Measurements from ENCODE around the gene FRMD4A. TPM values are rescaled to one million over a fixed set of nuclear protein-coding genes. Genes with fewer than 3 reads are reported as not detected.
A peak's percentile ranks its signal among the peaks of the same experiment; 100 is the strongest.

FRMD4A gene
- total and polyA plus RNA-seq, 2 of the 4 experiments (the other 2 are of a cell fraction), result 30.3 to 68.8 TPM

GRCh38 chr10:14146025-14146424 is 184.7 kb downstream of the FRMD4A start:
- peak overlapping the region; percentile 100 for H2BK5ac ChIP-seq (ENCODE audit: low read depth, low read length, poor library complexity, severe bottlenecking)
- peak overlapping the region; percentile 89 for H2BK120ac ChIP-seq (ENCODE audit: low read depth, low read length)
- no peak overlapping the region for H2AK9ac ChIP-seq (replicated peaks; ENCODE audit: low read depth, low read length, poor library complexity)
- peak overlapping the region; percentile 25 to 91 for H4K8ac ChIP-seq (ENCODE audit: low read depth in 2 of 2, low read length in 2 of 2)
- peak overlapping the region; percentile 82 for H3K4me2 ChIP-seq (ENCODE audit: low read depth, low read length)
- CTCF ChIA-PET, result no interaction called here
- intact Hi-C loops (cut with micrococcal nuclease) (no loop called here), dilution Hi-C loops (cut with HindIII; ENCODE audit: low sequenced_read_pairs, unreplicated experiment) (no loop called here), in situ Hi-C loops (cut with MboI; ENCODE audit: low sequenced_read_pairs) (no loop called here)
- peak; percentile 86 for ATAC-seq (ENCODE audit: low read depth)
- no peaks in the 10 kb centered on the region for H3K9me3 ChIP-seq (ENCODE audit: control insufficient read depth, insufficient read depth, low read length)
- H4K5ac ChIP-seq (ENCODE audit: low read depth, low read length), result peak overlapping the region; percentile 85
- peak overlapping the region; percentile 51 for H3K4ac ChIP-seq (ENCODE audit: low read depth, low read length)
- DNase-seq, result peak; percentile 95
- H3K4me1 ChIP-seq (ENCODE audit: control insufficient read depth, insufficient read depth, low read length), result peaks cover 19% of the 10 kb centered on the region
- H3K27me3 ChIP-seq (ENCODE audit: control insufficient read depth, insufficient read depth, low read length), result no peaks in the 10 kb centered on the region
- peak overlapping the region; percentile 68 for H4K91ac ChIP-seq (ENCODE audit: insufficient read depth, low read depth, low read length)
- peak overlapping the region; percentile 78 for H3K56ac ChIP-seq (ENCODE audit: extremely low read depth, insufficient read depth, low read length)
- H2AK5ac ChIP-seq (ENCODE audit: low read depth, low read length), result peak overlapping the region; percentile 71; the same call in 1 of the 2 replicates
- no peak overlapping the region for H2AFZ ChIP-seq (replicated peaks; ENCODE audit: low read length, poor library complexity)
- peak overlapping the region; percentile 70 for H3K14ac ChIP-seq (replicated peaks; ENCODE audit: low read depth, low read length)
- H3K9me1 ChIP-seq (ENCODE audit: insufficient read depth, low read length), result peaks cover 8% of the 10 kb centered on the region
- peak overlapping the region; percentile 88; the same call in 1 of the 2 replicates for H2BK20ac ChIP-seq (ENCODE audit: low read depth, low read length)
- H3K4me3 ChIP-seq (ENCODE audit: insufficient read depth, low read depth, low read length), result peak overlapping the region; percentile 13; the same call in 1 of the 2 replicates
- POLR2A ChIA-PET (ENCODE audit: unreplicated experiment), result no interaction called here
- peak overlapping the region; percentile 78; the same call in 1 of the 2 replicates for H3K23ac ChIP-seq (ENCODE audit: low read depth, low read length)
- peak overlapping the region; percentile 25; the same call in 1 of the 2 replicates for H3K9ac ChIP-seq (ENCODE audit: low read depth, low read length)
- BruUV-seq (replicated peaks), result no TSS peak
- peak overlapping the region; percentile 96 for H3K18ac ChIP-seq (ENCODE audit: low read depth, low read length)
- peak overlapping the region; percentile 55; the same call in 1 of the 2 replicates for H3K27ac ChIP-seq (ENCODE audit: insufficient read depth, low read length)
- TF ChIP-seq CTCF (conservative IDR thresholded peaks at IDR 0.05; ENCODE audit: low read depth, low read length) (no peak), FOS (IDR thresholded peaks at IDR 0.05; ENCODE audit: low read depth, low read length) (peak; percentile 69), CEBPB (IDR thresholded peaks at IDR 0.05; ENCODE audit: low read depth, low read length) (peak; percentile 80), RFX5 (IDR thresholded peaks at IDR 0.05; ENCODE audit: low read depth, low read length) (no peak), MAFK (IDR thresholded peaks at IDR 0.05; ENCODE audit: low read depth, low read length) (peak; percentile 39; the same call in 1 of the 2 replicates), RAD21 (IDR thresholded peaks at IDR 0.05; ENCODE audit: low read length) (no peak), MAZ (IDR thresholded peaks at IDR 0.05; ENCODE audit: borderline replicate concordance, low read depth, low read length) (no peak), BHLHE40 (IDR thresholded peaks at IDR 0.05; ENCODE audit: low read depth, low read length) (0 out of 2 replicates have a peak, but pooled peaks have one; percentile 18), POLR2A (IDR thresholded peaks at IDR 0.05; ENCODE audit: low read depth, low read length) (no peak), NFE2L2 (IDR thresholded peaks at IDR 0.05; ENCODE audit: low read depth, low read length) (no peak)
- no CpG with 5 or more reads among the region's 3 CpGs for WGBS, 2 experiments (ENCODE audit: extremely low coverage in 2 of 2, insufficient read length in 1 of 2)
- no peaks in the 10 kb centered on the region for H3K79me1 ChIP-seq (ENCODE audit: low read depth in 1 of 2, low read length in 2 of 2)
- peak overlapping the region; percentile 95; the same call in 1 of the 3 replicates for H2BK15ac ChIP-seq (ENCODE audit: low read depth, low read length)
- H4K20me1 ChIP-seq (ENCODE audit: insufficient read depth, low read length), result no peaks in the 10 kb centered on the region
- no peaks in the 10 kb centered on the region for H3K36me3 ChIP-seq (ENCODE audit: control insufficient read depth, insufficient read depth, low read length)

All from IMR-90 (cell line).